ENCODE results near the gene LARGE1. TPM values are rescaled to one million over a fixed set of nuclear protein-coding genes. Genes with fewer than 3 reads are reported as not detected.

The LARGE1 gene
- total RNA-seq, 4 donors from 2014 or later: 24.9 to 51.0 (median 32.7) TPM

- H3K27ac ChIP-seq: no peak overlapping the region
- H3K9me3 ChIP-seq: no peaks in the 10 kb centered on the region
- H3K36me3 ChIP-seq: no peaks in the 10 kb centered on the region
- no peak overlapping the region for H3K4me3 ChIP-seq
- H3K4me1 ChIP-seq: peaks cover 0 to 7% (median 3%) of the 10 kb centered on the region in 4 donors
- no peaks in the 10 kb centered on the region for H3K27me3 ChIP-seq
- DNase-seq (ENCODE audit: low spot score in 2 of 2): no peak
- WGBS, 2 donors: 93 to 97% methylated on average over 2 of the region's 2 CpGs
- no peak for TF ChIP-seq POLR2A (IDR thresholded peaks at IDR 0.05)
- TF ChIP-seq EP300 (IDR thresholded peaks at IDR 0.05): no peak
- TF ChIP-seq CTCF (IDR thresholded peaks at IDR 0.05): no peak
Measured at GRCh38 chr22:33728847-33729246, 191.4 kb downstream of the LARGE1 start.

GRCh38 chr22:33726294-33726734 is 194.0 kb downstream of the LARGE1 start:
- H3K27me3 ChIP-seq: no peaks in the 10 kb centered on the region
- TF ChIP-seq EP300 (IDR thresholded peaks at IDR 0.05): no peak
- no peak for TF ChIP-seq CTCF (IDR thresholded peaks at IDR 0.05)
- TF ChIP-seq POLR2A (IDR thresholded peaks at IDR 0.05): no peak
- no peak overlapping the region for H3K4me3 ChIP-seq

GRCh38 chr22:33723915-33724314 is 196.4 kb downstream of the LARGE1 start:
- DNase-seq (ENCODE audit: low spot score in 2 of 2): peak in 1 of 2 donors; percentile 18
- Histone ChIP-seq H3K4me1 (peaks cover 0 to 7% (median 3%) of the 10 kb centered on the region in 4 donors), H3K27ac (no peak overlapping the region), H3K36me3 (no peaks in the 10 kb centered on the region), H3K9me3 (no peaks in the 10 kb centered on the region), H3K4me3 (no peak overlapping the region), H3K27me3 (no peaks in the 10 kb centered on the region)
- TF ChIP-seq POLR2A (IDR thresholded peaks at IDR 0.05) (no peak), EP300 (IDR thresholded peaks at IDR 0.05) (no peak), CTCF (IDR thresholded peaks at IDR 0.05) (no peak)
- WGBS, 2 donors: 77 to 79% methylated on average over 11 of the region's 11 CpGs

More at GRCh38 chr22:33726294-33726734, 194.0 kb downstream of the LARGE1 start:
- Histone ChIP-seq H3K27ac (no peak overlapping the region), H3K4me1 (peaks cover 0 to 7% (median 3%) of the 10 kb centered on the region in 4 donors), H3K36me3 (no peaks in the 10 kb centered on the region), H3K9me3 (no peaks in the 10 kb centered on the region)
- WGBS, 2 donors: 48 to 65% methylated on average over 3 of the region's 3 CpGs
- DNase-seq (ENCODE audit: low spot score in 2 of 2): no peak

- no peak overlapping the region for H3K27ac ChIP-seq
- H3K4me3 ChIP-seq: no peak overlapping the region
- no peak for DNase-seq (ENCODE audit: low spot score in 2 of 2)
- H3K27me3 ChIP-seq: no peaks in the 10 kb centered on the region
- no peak for TF ChIP-seq POLR2A (IDR thresholded peaks at IDR 0.05)
- no peak for TF ChIP-seq CTCF (IDR thresholded peaks at IDR 0.05)
- TF ChIP-seq EP300 (IDR thresholded peaks at IDR 0.05): no peak
- 50 to 56% methylated on average over 9 of the region's 9 CpGs for WGBS, 2 donors
- H3K9me3 ChIP-seq: no peaks in the 10 kb centered on the region
- no peaks in the 10 kb centered on the region for H3K36me3 ChIP-seq
- peaks cover 0 to 7% (median 3%) of the 10 kb centered on the region in 4 donors for H3K4me1 ChIP-seq
Measured at GRCh38 chr22:33722816-33723215, 197.5 kb downstream of the LARGE1 start.

GRCh38 chr22:33720166-33720878 is 200.0 kb downstream of the LARGE1 start:
- H3K4me3 ChIP-seq: no peak overlapping the region
- peaks cover 0 to 6% (median 0%) of the 10 kb centered on the region in 4 donors for H3K9me3 ChIP-seq
- TF ChIP-seq EP300 (IDR thresholded peaks at IDR 0.05): no peak
- TF ChIP-seq POLR2A (IDR thresholded peaks at IDR 0.05): no peak
- no peak for TF ChIP-seq CTCF (IDR thresholded peaks at IDR 0.05)
- peaks cover 0 to 3% (median 0%) of the 10 kb centered on the region in 3 donors for H3K36me3 ChIP-seq
- no peaks in the 10 kb centered on the region for H3K27me3 ChIP-seq
- 91 to 94% methylated on average over 9 of the region's 9 CpGs for WGBS, 2 donors
- no peak for DNase-seq (ENCODE audit: low spot score in 2 of 2)
- no peak overlapping the region for H3K27ac ChIP-seq
- no peaks in the 10 kb centered on the region for H3K4me1 ChIP-seq

All from tibial nerve (tissue), 4 donors.